ENCODE measurements around the gene TTC27.

The TTC27 gene

GRCh38 chr2:32835148-32835547, 207.3 kb downstream of the TTC27 start:
- Histone ChIP-seq H3K27ac (ENCODE audit: low read length) (no peak overlapping the region), H3K9me3 (ENCODE audit: insufficient read depth, low read length) (no peaks in the 10 kb centered on the region), H3K9ac (ENCODE audit: low read length) (no peak overlapping the region), H3K4me3 (ENCODE audit: low read length) (0 out of 2 replicates have a peak overlapping the region, but pooled peaks have one; percentile 23), H3K4me1 (ENCODE audit: low read length) (peaks cover 26% of the 10 kb centered on the region), H3K27me3 (ENCODE audit: low read depth, low read length) (no peaks in the 10 kb centered on the region), H3K4me2 (ENCODE audit: low read length) (peak overlapping the region; percentile 45), H3K36me3 (replicated peaks; ENCODE audit: low read depth, low read length) (no peaks in the 10 kb centered on the region), H4K20me1 (ENCODE audit: insufficient read depth, low read length) (no peaks in the 10 kb centered on the region), H3K79me2 (ENCODE audit: low read length) (no peaks in the 10 kb centered on the region), H2AFZ (ENCODE audit: low read depth, low read length) (peak overlapping the region; percentile 46; the same call in 1 of the 2 replicates)
- TF ChIP-seq CTCF (IDR thresholded peaks at IDR 0.05; ENCODE audit: low read depth, low read length) (no peak), EZH2phosphoT487 (IDR thresholded peaks at IDR 0.05; ENCODE audit: low read depth) (no peak)

GRCh38 chr2:32836933-32837332, 209.1 kb downstream of the TTC27 start:
- Histone ChIP-seq H3K27ac (ENCODE audit: low read length) (no peak overlapping the region), H3K9ac (ENCODE audit: low read length) (no peak overlapping the region), H3K9me3 (ENCODE audit: insufficient read depth, low read length) (no peaks in the 10 kb centered on the region), H3K4me1 (ENCODE audit: low read length) (peaks cover 26% of the 10 kb centered on the region), H3K4me3 (ENCODE audit: low read length) (no peak overlapping the region), H3K79me2 (ENCODE audit: low read length) (no peaks in the 10 kb centered on the region), H2AFZ (ENCODE audit: low read depth, low read length) (no peak overlapping the region), H4K20me1 (ENCODE audit: insufficient read depth, low read length) (no peaks in the 10 kb centered on the region), H3K4me2 (ENCODE audit: low read length) (no peak overlapping the region), H3K27me3 (ENCODE audit: low read depth, low read length) (no peaks in the 10 kb centered on the region), H3K36me3 (replicated peaks; ENCODE audit: low read depth, low read length) (no peaks in the 10 kb centered on the region)
- TF ChIP-seq EZH2phosphoT487 (IDR thresholded peaks at IDR 0.05; ENCODE audit: low read depth), result no peak
- TF ChIP-seq CTCF (IDR thresholded peaks at IDR 0.05; ENCODE audit: low read depth, low read length), result no peak

GRCh38 chr2:32838418-32838817, 210.6 kb downstream of the TTC27 start:
- Histone ChIP-seq H3K36me3 (replicated peaks; ENCODE audit: low read depth, low read length) (no peaks in the 10 kb centered on the region), H3K4me2 (ENCODE audit: low read length) (peak overlapping the region; percentile 27), H4K20me1 (ENCODE audit: insufficient read depth, low read length) (no peaks in the 10 kb centered on the region), H2AFZ (ENCODE audit: low read depth, low read length) (peak overlapping the region; percentile 35; the same call in 1 of the 2 replicates), H3K79me2 (ENCODE audit: low read length) (no peaks in the 10 kb centered on the region), H3K4me3 (ENCODE audit: low read length) (no peak overlapping the region), H3K27ac (ENCODE audit: low read length) (no peak overlapping the region), H3K9me3 (ENCODE audit: insufficient read depth, low read length) (no peaks in the 10 kb centered on the region), H3K4me1 (ENCODE audit: low read length) (peaks cover 26% of the 10 kb centered on the region), H3K27me3 (ENCODE audit: low read depth, low read length) (no peaks in the 10 kb centered on the region), H3K9ac (ENCODE audit: low read length) (no peak overlapping the region)
- TF ChIP-seq CTCF (IDR thresholded peaks at IDR 0.05; ENCODE audit: low read depth, low read length) (no peak), EZH2phosphoT487 (IDR thresholded peaks at IDR 0.05; ENCODE audit: low read depth) (no peak)

- Histone ChIP-seq H3K36me3 (replicated peaks; ENCODE audit: low read depth, low read length) (no peaks in the 10 kb centered on the region), H3K4me3 (ENCODE audit: low read length) (no peak overlapping the region), H3K9me3 (ENCODE audit: insufficient read depth, low read length) (no peaks in the 10 kb centered on the region), H3K79me2 (ENCODE audit: low read length) (no peaks in the 10 kb centered on the region), H3K4me2 (ENCODE audit: low read length) (peak overlapping the region; percentile 27; the same call in 1 of the 2 replicates), H3K9ac (ENCODE audit: low read length) (no peak overlapping the region), H3K4me1 (ENCODE audit: low read length) (peaks cover 26% of the 10 kb centered on the region), H3K27me3 (ENCODE audit: low read depth, low read length) (no peaks in the 10 kb centered on the region), H4K20me1 (ENCODE audit: insufficient read depth, low read length) (no peaks in the 10 kb centered on the region), H3K27ac (ENCODE audit: low read length) (no peak overlapping the region), H2AFZ (ENCODE audit: low read depth, low read length) (peak overlapping the region; percentile 35; the same call in 1 of the 2 replicates)
- TF ChIP-seq CTCF (IDR thresholded peaks at IDR 0.05; ENCODE audit: low read depth, low read length), result no peak
These were observed 211.1 kb downstream of the TTC27 start for GRCh38 chr2:32838949-32839348.
